ENCODE results near the gene ANAPC10.

- TF ChIP-seq POLR2AphosphoS5 (IDR thresholded peaks at IDR 0.05; ENCODE audit: low read depth, low read length) (no peak), POLR2A (IDR thresholded peaks at IDR 0.05; ENCODE audit: low read depth, low read length) (no peak)
Observed at GRCh38 chr4:145081756-145082155, 16.2 kb downstream of the ANAPC10 start.
